GM12864 (cell line): ENCODE data around the gene TRA2B.

Source experiments
- DNase-seq: peaks from one replicate; pipeline ENCODE4 v3.0.0-alpha.2; 2011; ENCODE audit warnings: low read depth
- H3K4me3 ChIP-seq: 2 replicates; pipeline ENCODE4 v1.5.1; 2011; ENCODE audit warnings: mild to moderate bottlenecking, low read depth, low read length, control low read depth
- CTCF ChIP-seq: IDR thresholded peaks from 2 replicates; pipeline ENCODE4 v1.5.1; 2011; ENCODE audit warnings: low read depth, mild to moderate bottlenecking, moderate library complexity, low read length, control low read depth, inconsistent platforms; ENCODE audit errors: missing control alignments

Gene TRA2B

GRCh38 chr3:185942396-185942795, 4.6 kb upstream of the TRA2B start:
- TF ChIP-seq CTCF, result no peak
- no peak overlapping the region for H3K4me3 ChIP-seq
- no peak for DNase-seq

GRCh38 chr3:185940951-185941350, 3.1 kb upstream of the TRA2B start:
- no peak overlapping the region for H3K4me3 ChIP-seq
- DNase-seq, result no peak
- no peak for TF ChIP-seq CTCF

- no peak overlapping the region for H3K4me3 ChIP-seq
- TF ChIP-seq CTCF, result no peak
- DNase-seq, result no peak
Measured at GRCh38 chr3:185939721-185940120, 1.9 kb upstream of the TRA2B start.

- peak; percentile 66 for DNase-seq
- H3K4me3 ChIP-seq, result peak overlapping the region; percentile 72
- TF ChIP-seq CTCF, result no peak
Measured at GRCh38 chr3:185936814-185937688, 763 bp downstream of the TRA2B start.

GRCh38 chr3:185936273-185936629, 1.6 kb downstream of the TRA2B start:
- peak overlapping the region; percentile 72 for H3K4me3 ChIP-seq
- no peak for DNase-seq
- no peak for TF ChIP-seq CTCF

GRCh38 chr3:185935465-185936272, 2.1 kb downstream of the TRA2B start:
- DNase-seq, result no peak
- H3K4me3 ChIP-seq, result peak overlapping the region; percentile 72
- TF ChIP-seq CTCF, result no peak
